ENCODE results near the gene GATA5.

The GATA5 gene, protein sequence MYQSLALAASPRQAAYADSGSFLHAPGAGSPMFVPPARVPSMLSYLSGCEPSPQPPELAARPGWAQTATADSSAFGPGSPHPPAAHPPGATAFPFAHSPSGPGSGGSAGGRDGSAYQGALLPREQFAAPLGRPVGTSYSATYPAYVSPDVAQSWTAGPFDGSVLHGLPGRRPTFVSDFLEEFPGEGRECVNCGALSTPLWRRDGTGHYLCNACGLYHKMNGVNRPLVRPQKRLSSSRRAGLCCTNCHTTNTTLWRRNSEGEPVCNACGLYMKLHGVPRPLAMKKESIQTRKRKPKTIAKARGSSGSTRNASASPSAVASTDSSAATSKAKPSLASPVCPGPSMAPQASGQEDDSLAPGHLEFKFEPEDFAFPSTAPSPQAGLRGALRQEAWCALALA

DNA sequence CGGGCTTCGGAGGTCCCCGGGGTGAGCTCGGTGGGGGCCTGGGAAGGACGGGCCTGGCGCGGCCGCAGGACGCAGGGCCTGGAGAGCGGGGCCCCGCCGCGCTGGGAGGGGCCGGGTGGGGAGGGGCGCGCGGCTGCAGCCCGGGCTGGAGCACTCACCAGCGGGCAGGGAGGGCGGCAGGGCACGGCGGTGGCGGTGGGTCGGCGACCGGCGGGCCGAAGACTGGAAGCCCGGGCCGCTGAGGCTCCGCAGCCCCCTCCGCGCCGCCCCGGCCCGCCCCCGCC is at the start of gene GATA5:
GATA5 (minus strand) TSS at position 224 of the 284 bp plus-strand sequence. CDS start 474 bp downstream, outside the sequence.
- DNase-seq (ENCODE audit: low spot score), result no peak

DNA sequence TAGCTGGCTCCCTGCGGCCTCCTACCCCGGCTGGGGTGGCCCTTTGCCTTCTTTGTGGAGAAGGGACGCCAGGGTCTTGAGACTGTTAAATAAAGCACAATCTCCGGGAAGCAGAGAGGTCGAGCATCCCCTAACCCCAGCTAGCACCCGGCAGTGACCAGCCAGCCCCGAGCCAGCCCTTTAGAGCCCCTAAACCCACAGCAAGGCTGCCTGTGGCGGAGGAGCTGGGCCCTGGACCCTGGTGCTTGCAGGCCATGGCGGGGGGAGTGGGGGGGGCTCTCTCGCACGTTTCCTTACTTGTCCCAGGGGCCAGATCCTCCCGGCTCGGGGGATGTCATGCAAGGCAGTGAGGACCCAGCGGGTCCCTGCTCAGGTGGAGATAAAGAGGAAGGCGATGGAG is 49.2 kb upstream of the GATA5 start:
- DNase-seq (ENCODE audit: low spot score), result no peak

GRCh38 chr20:62524505-62524911 is 48.7 kb upstream of the GATA5 start:
- no peak for DNase-seq (ENCODE audit: low spot score)

- peak; percentile 9 for DNase-seq (ENCODE audit: low spot score)
These were observed 47.8 kb upstream of the GATA5 start for GRCh38 chr20:62523473-62524203.

- DNase-seq (ENCODE audit: low spot score), result no peak
These were observed 47.1 kb upstream of the GATA5 start for GRCh38 chr20:62522748-62523396.

DNA sequence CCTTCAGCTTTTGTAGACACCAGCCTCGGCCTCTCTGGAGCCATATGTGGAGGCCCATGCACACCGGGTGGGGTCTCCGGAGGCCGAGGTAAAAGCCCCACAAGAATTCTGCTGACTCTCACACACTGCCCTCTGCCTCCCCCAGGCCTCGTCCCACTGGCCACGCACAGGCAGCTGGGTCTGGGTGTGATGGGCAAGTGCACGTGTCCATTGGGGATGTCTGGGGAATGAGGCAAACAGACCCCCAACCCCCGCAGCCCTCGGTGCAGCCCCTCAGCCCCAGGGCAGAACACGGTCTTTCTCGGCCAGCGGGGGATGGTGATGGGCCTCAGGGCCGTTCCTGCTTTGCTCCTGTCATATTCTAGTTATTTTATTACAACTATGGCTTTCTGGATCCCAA is 44.0 kb upstream of the GATA5 start:
- DNase-seq (ENCODE audit: low spot score), result no peak

DNA sequence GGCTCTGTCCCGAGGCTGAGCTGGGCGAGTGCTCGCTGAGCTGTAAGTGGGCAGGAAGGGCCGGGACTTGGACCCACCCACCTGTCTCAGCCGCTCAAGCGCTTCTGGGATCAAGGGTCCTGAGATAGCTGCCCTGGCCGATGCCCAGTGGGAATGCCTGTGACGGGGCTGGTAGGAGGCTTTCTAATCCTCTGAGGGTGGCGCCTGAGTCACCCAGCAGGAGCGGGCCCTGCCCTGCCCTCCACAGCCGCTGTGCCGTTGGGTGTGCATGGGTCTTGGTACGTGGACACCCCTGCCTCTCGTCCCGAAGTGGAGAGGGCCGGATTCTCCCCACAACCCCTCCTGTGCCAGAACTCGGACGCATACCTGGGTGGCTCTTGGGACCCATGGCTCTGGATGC is 43.1 kb upstream of the GATA5 start:
- no peak for DNase-seq (ENCODE audit: low spot score)

DNA sequence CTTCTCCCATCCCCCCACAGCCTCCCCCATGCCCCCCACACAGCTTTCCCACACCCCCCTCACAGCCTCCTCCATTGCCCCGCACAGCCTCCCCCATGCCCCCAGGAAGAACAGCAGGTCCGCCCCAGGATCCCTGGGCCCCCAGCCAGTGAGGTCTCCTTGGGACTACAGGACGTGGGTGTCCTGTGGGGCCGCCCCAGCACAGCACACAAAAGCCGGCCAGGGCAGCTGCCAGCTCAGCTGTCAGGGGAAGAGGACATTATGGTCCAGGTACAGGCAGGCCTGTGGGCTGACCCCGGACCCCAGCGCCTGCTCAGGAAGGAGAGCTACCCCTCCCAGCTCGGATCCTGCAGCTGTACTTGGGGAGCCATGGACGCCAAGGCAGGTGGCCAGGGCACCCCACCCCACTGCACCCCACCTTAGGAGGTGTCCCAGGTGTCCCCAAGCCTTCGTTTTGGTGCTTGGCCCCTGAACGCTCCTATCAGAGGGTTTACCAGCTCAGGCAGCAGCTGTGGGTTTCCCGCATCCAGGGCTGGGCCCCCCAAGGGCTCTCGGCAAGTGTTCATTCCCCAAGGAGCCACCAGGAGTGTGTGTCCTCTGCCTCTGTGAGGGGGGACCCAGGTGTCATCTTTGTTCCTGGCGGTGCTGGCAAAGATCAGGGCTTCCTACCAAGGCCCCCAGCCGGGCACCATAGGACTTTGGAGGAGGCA is 42.3 kb upstream of the GATA5 start:
- DNase-seq (ENCODE audit: low spot score), result no peak

DNA sequence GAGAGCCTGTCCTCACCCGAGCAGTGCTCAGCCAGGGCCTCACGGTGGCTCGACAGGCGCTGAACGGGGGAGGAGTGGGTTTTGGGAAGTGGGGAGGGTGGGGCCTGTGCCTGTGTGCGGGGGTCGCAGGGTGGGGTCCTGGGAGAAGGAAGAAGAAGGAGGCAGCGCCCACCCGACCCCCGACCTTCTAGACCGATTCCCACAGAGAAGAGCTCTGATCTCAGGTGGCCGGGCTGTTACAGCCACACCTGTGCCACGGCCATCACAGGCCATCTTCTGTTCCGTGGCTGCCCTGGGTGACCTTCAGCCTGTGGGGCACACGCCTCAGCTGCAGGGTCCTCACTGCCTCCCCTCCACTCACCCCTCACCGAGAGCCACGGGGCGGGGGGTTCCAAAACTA is 41.4 kb upstream of the GATA5 start:
- no peak for DNase-seq (ENCODE audit: low spot score)

GRCh38 chr20:62516338-62516737 is 40.5 kb upstream of the GATA5 start:
- no peak for DNase-seq (ENCODE audit: low spot score)

DNA sequence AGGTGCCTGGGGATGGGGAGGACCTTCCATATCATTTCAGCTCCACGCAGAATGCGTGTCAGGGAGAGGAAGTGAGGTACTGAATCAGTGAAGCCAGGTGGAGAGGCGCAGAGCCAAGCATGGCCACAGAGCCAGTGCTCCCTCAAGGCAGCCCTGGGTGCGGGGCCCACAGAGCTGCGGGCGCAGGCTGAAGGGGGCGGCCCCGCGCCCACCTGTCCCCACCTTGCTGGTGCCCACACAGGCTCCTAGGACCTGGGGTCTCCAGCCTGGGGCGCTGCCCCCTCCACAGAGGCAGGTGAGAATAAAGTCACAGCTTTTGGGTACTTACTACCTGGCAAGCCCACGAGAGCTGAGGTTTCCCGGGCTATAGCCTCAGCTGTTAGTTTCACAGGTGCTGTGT is 40.0 kb upstream of the GATA5 start:
- no peak for DNase-seq (ENCODE audit: low spot score)

GRCh38 chr20:62515280-62515679 is 39.5 kb upstream of the GATA5 start:
- DNase-seq (ENCODE audit: low spot score), result no peak

DNA sequence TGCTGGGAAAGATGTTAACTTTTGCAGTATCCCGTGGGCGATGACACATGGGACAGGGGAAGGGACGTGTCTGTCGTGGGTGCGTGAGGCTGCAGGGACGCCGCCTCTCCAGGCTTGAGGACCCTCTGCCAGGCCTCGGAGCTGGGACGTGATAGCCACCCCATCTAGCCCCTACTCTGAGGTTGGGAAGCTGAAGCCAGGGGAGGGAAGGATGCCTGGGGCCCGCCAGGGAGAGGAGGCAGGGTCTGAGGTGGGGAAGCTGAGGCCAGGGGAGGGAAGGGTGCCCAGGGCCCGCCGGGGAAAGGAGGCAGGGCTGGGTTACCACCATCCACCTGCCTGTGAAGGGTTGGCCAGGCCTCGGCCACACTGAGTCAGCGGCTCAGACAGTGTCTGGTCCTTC is 38.2 kb upstream of the GATA5 start:
- no peak for DNase-seq (ENCODE audit: low spot score)

DNA sequence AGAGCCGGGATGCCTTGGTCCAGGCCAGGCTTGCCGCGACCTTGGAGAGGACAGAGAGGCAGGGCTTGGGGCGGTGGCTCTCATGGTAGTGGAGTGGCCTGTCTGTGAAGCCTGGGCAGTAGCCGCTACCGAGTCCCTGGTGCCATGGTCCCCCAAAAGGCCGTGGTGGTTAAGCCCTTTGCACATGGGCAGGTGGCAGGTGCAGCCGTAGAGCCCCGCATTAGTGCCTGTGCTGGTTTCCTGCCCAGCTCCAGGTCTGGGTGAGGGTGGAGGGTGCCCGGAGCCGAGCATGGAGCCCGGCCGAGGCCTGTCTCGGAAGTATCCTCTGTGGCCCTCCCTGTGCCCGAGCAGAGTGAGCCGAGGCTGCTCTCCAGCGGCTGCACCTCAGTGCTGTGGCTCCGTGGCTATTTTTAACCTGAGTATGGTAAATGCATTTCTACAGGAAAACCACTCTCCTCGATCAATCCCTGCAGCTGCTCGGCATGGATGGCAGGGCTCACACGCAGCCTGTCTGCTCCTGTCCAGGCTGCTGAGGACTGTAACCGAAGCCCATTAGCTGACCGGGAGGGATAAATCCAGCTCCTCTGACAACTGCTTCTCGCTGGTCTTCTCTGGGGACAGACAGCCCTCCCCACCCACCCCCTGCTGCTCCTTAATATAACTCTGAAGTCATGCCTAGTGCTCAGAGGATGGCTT is 36.3 kb upstream of the GATA5 start:
- no peak for DNase-seq (ENCODE audit: low spot score)

DNA sequence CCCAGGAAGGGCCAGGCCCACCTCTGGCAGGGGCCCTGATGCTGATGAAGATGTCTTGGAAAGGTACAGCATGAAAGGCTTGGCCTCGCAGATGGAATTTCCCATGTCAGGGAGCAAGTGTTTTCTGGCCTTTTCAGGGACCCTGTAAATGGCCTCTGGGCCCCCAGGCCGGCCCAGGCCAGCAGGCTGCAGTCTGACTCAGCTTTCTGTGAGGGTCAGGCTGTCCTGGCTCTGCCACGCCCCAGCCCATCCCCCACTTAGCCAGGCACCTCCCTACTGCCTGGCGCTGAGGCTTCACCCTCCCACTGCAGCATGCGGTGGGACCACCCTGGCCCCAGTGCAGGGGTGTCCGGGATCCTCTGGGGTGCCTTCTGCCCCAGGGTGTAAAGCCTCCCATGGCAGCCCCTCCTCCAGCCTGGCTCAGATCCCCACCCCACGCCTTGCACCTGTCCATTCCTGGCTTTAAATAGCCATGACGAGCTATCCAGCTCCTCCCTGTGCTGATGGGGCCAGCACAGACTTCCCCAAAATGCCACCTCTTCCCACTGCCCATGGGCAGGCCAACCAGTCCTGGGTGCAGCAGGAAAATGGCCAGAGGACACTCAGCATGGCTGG is 35.6 kb upstream of the GATA5 start:
- no peak for DNase-seq (ENCODE audit: low spot score)

DNA sequence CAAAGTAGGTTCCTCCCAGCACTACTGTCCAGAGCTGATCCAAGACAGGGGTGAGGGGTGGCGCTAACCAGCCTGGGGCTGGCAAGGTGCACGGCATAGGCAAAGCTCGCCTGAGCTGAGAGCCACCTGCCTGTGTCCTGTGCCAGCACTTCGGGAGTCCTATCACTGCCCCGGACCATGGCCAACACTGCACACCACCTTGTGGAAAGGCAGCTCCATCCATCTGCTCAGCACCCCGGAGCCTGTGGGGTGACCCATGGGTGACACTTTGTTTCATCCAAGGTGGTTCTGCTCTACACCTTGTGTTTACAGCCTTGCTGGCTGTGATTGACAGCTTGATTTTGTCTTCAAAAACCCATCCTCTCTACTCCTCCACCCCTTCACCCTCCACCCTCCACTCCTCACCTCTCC is 32.9 kb upstream of the GATA5 start:
- DNase-seq (ENCODE audit: low spot score), result no peak

- no peak for DNase-seq (ENCODE audit: low spot score)
These were observed 32.3 kb upstream of the GATA5 start for GRCh38 chr20:62507991-62508640.

DNA sequence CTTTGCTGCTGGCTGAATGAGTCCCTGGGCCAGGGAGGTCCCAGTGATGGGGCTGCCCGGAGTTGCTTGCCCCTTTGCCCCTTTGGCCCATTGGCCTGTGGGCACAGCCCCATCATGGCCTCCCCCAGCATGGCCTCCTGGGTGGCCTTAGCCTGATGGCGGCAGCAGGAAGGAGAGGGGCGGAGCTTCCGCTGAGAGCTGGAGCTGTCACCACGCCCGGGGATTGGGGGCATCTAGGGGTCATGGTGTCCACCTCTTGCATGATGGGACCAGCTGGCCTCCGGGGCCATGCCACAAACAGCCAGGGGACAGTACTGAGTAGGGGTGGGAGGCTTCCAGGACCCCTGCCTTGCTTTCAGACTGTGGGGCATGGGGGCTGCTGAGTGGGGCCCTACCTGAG is 31.5 kb upstream of the GATA5 start:
- no peak for DNase-seq (ENCODE audit: low spot score)

- no peak for DNase-seq (ENCODE audit: low spot score)
These were observed 31.0 kb upstream of the GATA5 start for GRCh38 chr20:62506791-62507190.

GRCh38 chr20:62506087-62506486 is 30.3 kb upstream of the GATA5 start:
- DNase-seq (ENCODE audit: low spot score), result no peak
